Measurements from ENCODE around the gene FGFR1OP2. TPM values are rescaled to one million over a fixed set of nuclear protein-coding genes. Genes with fewer than 3 reads are reported as not detected.

FGFR1OP2 gene
- total and polyA plus RNA-seq, 7 donors: 19.2 to 117 (median 65.2) TPM

DNA sequence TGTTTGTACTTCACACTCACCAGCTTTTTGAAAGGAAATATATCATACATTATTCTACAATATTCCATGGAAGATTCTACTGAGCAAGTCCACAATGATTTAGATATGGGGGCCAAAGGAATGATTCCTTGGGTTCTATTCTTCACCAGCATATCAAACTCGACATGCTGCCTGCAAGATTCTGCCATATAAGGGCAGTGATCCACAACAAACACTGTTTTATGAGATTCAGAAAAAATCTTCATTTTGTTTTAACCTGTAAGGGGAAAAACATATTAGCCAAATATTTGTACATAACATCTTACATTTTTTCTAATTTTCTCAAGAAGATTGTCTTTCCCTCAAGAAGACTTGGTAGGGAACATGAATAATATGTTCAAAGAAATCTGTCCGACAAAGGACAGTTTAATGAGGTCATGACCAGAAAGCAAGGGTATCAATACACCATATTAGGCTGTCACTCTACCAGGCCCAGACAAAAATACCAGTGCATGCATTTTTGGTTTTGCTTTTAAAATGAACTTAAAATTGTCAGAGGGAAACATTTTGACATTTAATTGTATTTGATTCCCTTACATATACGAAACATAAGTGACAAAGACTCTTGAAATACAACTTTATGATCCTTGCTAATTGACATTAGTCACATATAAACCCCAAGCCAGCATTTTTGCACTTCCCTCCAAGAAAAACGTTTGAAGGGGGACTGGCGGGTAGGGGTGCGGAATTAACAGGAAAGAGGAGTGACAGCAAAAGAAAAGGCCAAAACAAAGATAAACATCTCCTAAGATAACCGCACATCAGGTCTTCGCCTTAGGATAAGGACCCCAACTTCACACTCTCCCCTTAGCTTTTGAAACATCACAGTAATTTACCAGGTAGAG lies 1.5 kb upstream of the FGFR1OP2 start:
- DNase-seq: no peak
- Histone ChIP-seq H3K27ac (peak overlapping the region; percentile 92 to 98 (median 96)), H3K36me3 (peaks cover 0 to 13% (median 0%) of the 10 kb centered on the region in 4 donors), H3K4me3 (peak overlapping the region; percentile 71 to 96 (median 82)), H3K4me1 (peaks cover 0 to 49% (median 44%) of the 10 kb centered on the region in 4 donors), H3K27me3 (no peaks in the 10 kb centered on the region), H3K9me3 (no peaks in the 10 kb centered on the region)
- intact Hi-C loops (cut with DNase I): loop anchor here (2.0 to 10.0 kb wide), 4 partner anchors 82 to 370 kb away; no protein-coding TSS in a partner anchor
- TF ChIP-seq CTCF (IDR thresholded peaks at IDR 0.05) (no peak), POLR2AphosphoS5 (IDR thresholded peaks at IDR 0.05) (no peak), POLR2A (IDR thresholded peaks at IDR 0.05) (no peak), EP300 (IDR thresholded peaks at IDR 0.05) (no peak)
- 6 to 7% methylated on average over 8 of the region's 8 CpGs for WGBS, 2 donors

DNA sequence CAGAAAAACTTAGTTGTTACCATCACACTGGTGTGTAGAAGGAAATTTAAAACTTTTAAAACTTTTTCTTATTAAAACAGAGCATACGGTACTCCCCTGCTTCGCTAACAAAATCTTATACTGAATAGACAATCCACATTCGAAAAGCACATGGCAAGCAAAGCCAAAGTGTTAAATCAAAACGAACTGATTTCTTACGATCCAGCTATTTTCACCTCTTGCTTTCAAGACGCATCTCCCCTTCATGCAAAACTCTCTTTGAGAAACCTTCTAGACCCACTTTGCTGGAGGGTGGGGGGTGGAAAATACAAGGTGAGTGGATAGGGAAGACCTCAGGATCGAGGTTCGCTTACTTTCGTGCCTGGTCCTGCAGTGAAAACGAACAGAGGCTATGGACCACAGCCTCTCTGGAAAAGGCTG lies 817 bp upstream of the FGFR1OP2 start:
- WGBS, 2 donors: 0% methylated on average over 10 of the region's 10 CpGs
- Histone ChIP-seq H3K4me3 (peak overlapping the region; percentile 71 to 96 (median 82)), H3K27me3 (no peaks in the 10 kb centered on the region), H3K27ac (peak overlapping the region; percentile 92 to 98 (median 96)), H3K36me3 (peaks cover 0 to 7% (median 0%) of the 10 kb centered on the region in 4 donors), H3K4me1 (peaks cover 0 to 55% (median 46%) of the 10 kb centered on the region in 4 donors), H3K9me3 (no peaks in the 10 kb centered on the region)
- intact Hi-C loops (cut with DNase I): loop anchor here (2.0 to 10.0 kb wide), 4 partner anchors 83 to 370 kb away; no protein-coding TSS in a partner anchor
- DNase-seq: no peak
- TF ChIP-seq EP300 (IDR thresholded peaks at IDR 0.05): no peak
- TF ChIP-seq CTCF (IDR thresholded peaks at IDR 0.05): no peak
- TF ChIP-seq POLR2A (IDR thresholded peaks at IDR 0.05): no peak
- no peak for TF ChIP-seq POLR2AphosphoS5 (IDR thresholded peaks at IDR 0.05)

GRCh38 chr12:26938701-26939062 lies 412 bp downstream of the FGFR1OP2 start:
- no peaks in the 10 kb centered on the region for H3K27me3 ChIP-seq
- H3K36me3 ChIP-seq: no peaks in the 10 kb centered on the region
- WGBS, 2 donors: 1% methylated on average over 28 of the region's 28 CpGs
- DNase-seq: no peak
- H3K9me3 ChIP-seq: no peaks in the 10 kb centered on the region
- H3K4me3 ChIP-seq: peak overlapping the region; percentile 71 to 96 (median 82)
- H3K4me1 ChIP-seq: peaks cover 0 to 60% (median 46%) of the 10 kb centered on the region in 4 donors
- TF ChIP-seq POLR2A (IDR thresholded peaks at IDR 0.05): no peak
- no peak for TF ChIP-seq CTCF (IDR thresholded peaks at IDR 0.05)
- TF ChIP-seq POLR2AphosphoS5 (IDR thresholded peaks at IDR 0.05): no peak
- TF ChIP-seq EP300 (IDR thresholded peaks at IDR 0.05): no peak
- H3K27ac ChIP-seq: peak overlapping the region; percentile 92 to 98 (median 96)
- intact Hi-C loops (cut with DNase I): loop anchor here (1.0 to 10.0 kb wide), 4 partner anchors 76 to 369 kb away; partner anchors contain the start of gene TM7SF3

DNA sequence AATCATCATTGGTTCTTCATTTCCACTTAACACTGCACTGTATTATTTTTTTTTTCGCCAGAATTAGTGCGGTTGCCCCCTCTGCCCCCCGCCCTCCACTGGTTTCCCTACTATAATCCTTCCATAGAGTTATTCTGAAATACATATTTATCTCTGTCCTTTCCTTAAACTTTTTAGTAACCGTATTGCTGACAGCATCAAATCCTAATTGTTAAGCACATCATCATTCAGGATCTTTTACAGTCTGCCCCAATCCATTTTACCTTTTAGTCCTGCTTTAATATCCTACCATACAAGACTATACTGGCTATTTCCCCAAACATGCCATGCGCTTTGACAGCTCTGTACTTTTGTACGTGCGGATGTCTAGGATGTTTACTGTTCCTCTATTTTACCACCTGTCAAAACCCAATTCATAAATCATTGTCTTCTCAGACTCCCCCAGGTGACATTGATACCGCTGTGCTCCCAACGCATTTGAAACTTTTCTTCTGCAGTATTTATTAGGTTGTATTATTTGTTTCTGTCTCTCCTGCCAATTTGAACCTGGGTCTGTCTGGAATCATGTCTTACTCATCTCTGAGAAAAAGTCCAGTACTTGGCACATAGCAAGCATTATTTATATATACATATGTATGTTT lies 1.0 kb downstream of the FGFR1OP2 start:
- Histone ChIP-seq H3K27me3 (no peaks in the 10 kb centered on the region), H3K36me3 (no peaks in the 10 kb centered on the region), H3K27ac (peak overlapping the region; percentile 92 to 98 (median 96)), H3K4me3 (peak overlapping the region; percentile 71 to 96 (median 82)), H3K9me3 (no peaks in the 10 kb centered on the region), H3K4me1 (peaks cover 0 to 60% (median 46%) of the 10 kb centered on the region in 4 donors)
- WGBS, 2 donors: 0 to 2% methylated on average over 9 of the region's 9 CpGs
- intact Hi-C loops (cut with DNase I): loop anchor here (5.0 to 10.0 kb wide), 3 partner anchors 85 to 368 kb away; no protein-coding TSS in a partner anchor
- TF ChIP-seq CTCF (IDR thresholded peaks at IDR 0.05) (no peak), EP300 (IDR thresholded peaks at IDR 0.05) (no peak), POLR2AphosphoS5 (IDR thresholded peaks at IDR 0.05) (peak in 2 of 4 donors; percentile 9 to 10)
- no peak for DNase-seq
